Tibial nerve (tissue), 4 donors: ENCODE results near the gene EXD2. TPM values are rescaled to one million over a fixed set of nuclear protein-coding genes. Genes with fewer than 3 reads are reported as not detected.

Experiments used
- DNase-seq, 2 donors: peaks; one replicate each; pipeline ENCODE4 v3.0.0-alpha.2; 2019; ENCODE audit warnings: low spot score in 2 of 2
- H3K27ac ChIP-seq, 4 donors: fragments of 200-600 bp; sonication (generic) in 3 of 4; one replicate each; pipeline ENCODE4 v1.5.1; 2017 to 2019; ENCODE audit warnings: mild to moderate bottlenecking in 1 of 4
- H3K27me3 ChIP-seq, 2 donors: fragments of 200-600 bp; sonication (generic) in 1 of 2; one replicate each; pipeline versions ENCODE4 v1.5.1 to v1.6.0; 2017 to 2019
- H3K36me3 ChIP-seq, 3 donors: fragments of 200-600 bp; sonication (generic); one replicate each; pipeline ENCODE4 v1.5.1; 2018 to 2019
- H3K4me1 ChIP-seq, 4 donors: fragments of 200-600 bp; sonication (generic) in 3 of 4; one replicate each; pipeline ENCODE4 v1.5.1; 2017 to 2019
- H3K4me3 ChIP-seq, 4 donors: fragments of 200-600 bp; sonication (generic) in 3 of 4; one replicate each; pipeline ENCODE4 v1.5.1; 2017 to 2019; ENCODE audit warnings: mild to moderate bottlenecking in 1 of 4, moderate library complexity in 1 of 4
- H3K9me3 ChIP-seq, 4 donors: fragments of 200-600 bp; sonication (generic) in 3 of 4; one replicate each; pipeline ENCODE4 v1.5.1; 2017 to 2019
- CTCF ChIP-seq, 5 experiments: fragments of 200-600 bp in 3 of 5; fragments of 450-650 bp in 2 of 5; sonication (generic) in 3 of 5; IDR thresholded peaks; one replicate each; pipeline ENCODE4 v1.5.1; 2016 to 2019; ENCODE audit warnings: antibody characterized with exemption in 5 of 5, mild to moderate bottlenecking in 3 of 5, moderate library complexity in 2 of 5
- EP300 ChIP-seq, 2 donors: sonication (generic); formaldehyde crosslinking; IDR thresholded peaks; one replicate each; pipeline ENCODE4 v1.6.1; 2017; ENCODE audit warnings: antibody characterized with exemption in 2 of 2, mild to moderate bottlenecking in 1 of 2
- POLR2A ChIP-seq, 2 donors: fragments of 450-650 bp; IDR thresholded peaks; one replicate each; pipeline ENCODE4 v1.6.1; 2017; ENCODE audit warnings: antibody characterized with exemption in 2 of 2, mild to moderate bottlenecking in 2 of 2, moderate library complexity in 2 of 2
- WGBS, 2 donors: methylation state at CpG; one replicate each; pipeline ENCODE4 v1.1.5; 2018; 5-methylcytosine and 5-hydroxymethylcytosine counted together
- total RNA-seq, 4 donors: library from RNA; depleted of rRNA; stranded (reverse); fragments of >200 nt; gene quantifications; one replicate each; pipeline ENCODE4 v1.1.0, GENCODE V29; 2016

The EXD2 gene
- total RNA-seq, 4 donors from 2014 or later: 17.4 to 24.7 (median 20.9) TPM

GRCh38 chr14:69261761-69262331, 70.5 kb downstream of the EXD2 start:
- TF ChIP-seq CTCF (IDR thresholded peaks at IDR 0.05) (no peak), POLR2A (IDR thresholded peaks at IDR 0.05) (no peak), EP300 (IDR thresholded peaks at IDR 0.05) (no peak)
- no peak for DNase-seq
- 15 to 36% methylated on average over 5 of the region's 5 CpGs for WGBS, 2 donors
- no peaks in the 10 kb centered on the region for H3K9me3 ChIP-seq
- H3K27me3 ChIP-seq: peaks cover 0 to 54% of the 10 kb centered on the region in 2 donors
- H3K4me3 ChIP-seq: peak overlapping the region in 2 of 4 donors; percentile 55 to 61
- peaks cover 0 to 42% (median 13%) of the 10 kb centered on the region in 4 donors for H3K4me1 ChIP-seq
- H3K36me3 ChIP-seq: no peaks in the 10 kb centered on the region
- peak overlapping the region in 3 of 4 donors; percentile 10 to 66 (median 66) for H3K27ac ChIP-seq

- no peaks in the 10 kb centered on the region for H3K9me3 ChIP-seq
- H3K27me3 ChIP-seq: peaks cover 0 to 54% of the 10 kb centered on the region in 2 donors
- H3K27ac ChIP-seq: peak overlapping the region in 3 of 4 donors; percentile 10 to 66 (median 66)
- DNase-seq: no peak
- no peak overlapping the region for H3K4me3 ChIP-seq
- TF ChIP-seq CTCF (IDR thresholded peaks at IDR 0.05): no peak
- H3K4me1 ChIP-seq: peaks cover 0 to 42% (median 13%) of the 10 kb centered on the region in 4 donors
- H3K36me3 ChIP-seq: no peaks in the 10 kb centered on the region
- 67% methylated on average over 3 of the region's 3 CpGs for WGBS, 2 donors
These were observed 71.2 kb downstream of the EXD2 start for GRCh38 chr14:69262516-69262915.

- Histone ChIP-seq H3K36me3 (no peaks in the 10 kb centered on the region), H3K4me1 (peaks cover 0 to 42% (median 13%) of the 10 kb centered on the region in 4 donors), H3K4me3 (no peak overlapping the region), H3K27ac (peak overlapping the region in 2 of 4 donors; percentile 30 to 66), H3K9me3 (no peaks in the 10 kb centered on the region), H3K27me3 (peaks cover 0 to 54% of the 10 kb centered on the region in 2 donors)
- peak in 1 of 2 donors; percentile 81 for TF ChIP-seq EP300 (IDR thresholded peaks at IDR 0.05)
- no peak for TF ChIP-seq CTCF (IDR thresholded peaks at IDR 0.05)
- peak; percentile 54 to 72 for DNase-seq
- WGBS, 2 donors: 63% methylated on average over 6 of the region's 6 CpGs
These were observed 72.1 kb downstream of the EXD2 start for GRCh38 chr14:69263364-69263763.

GRCh38 chr14:69263771-69264170, 72.5 kb downstream of the EXD2 start:
- H3K4me3 ChIP-seq: no peak overlapping the region
- H3K36me3 ChIP-seq: no peaks in the 10 kb centered on the region
- no peak for TF ChIP-seq POLR2A (IDR thresholded peaks at IDR 0.05)
- TF ChIP-seq EP300 (IDR thresholded peaks at IDR 0.05): no peak
- no peak for TF ChIP-seq CTCF (IDR thresholded peaks at IDR 0.05)
- no peaks in the 10 kb centered on the region for H3K9me3 ChIP-seq
- 66 to 82% methylated on average over 8 of the region's 8 CpGs for WGBS, 2 donors
- H3K4me1 ChIP-seq: peaks cover 0 to 42% (median 13%) of the 10 kb centered on the region in 4 donors
- peaks cover 0 to 52% of the 10 kb centered on the region in 2 donors for H3K27me3 ChIP-seq
- DNase-seq: no peak
- peak overlapping the region in 1 of 4 donors; percentile 18 for H3K27ac ChIP-seq

- Histone ChIP-seq H3K27ac (no peak overlapping the region), H3K9me3 (no peaks in the 10 kb centered on the region)
- no peak for TF ChIP-seq CTCF (IDR thresholded peaks at IDR 0.05)
- no peak for TF ChIP-seq EP300 (IDR thresholded peaks at IDR 0.05)
- no peak for TF ChIP-seq POLR2A (IDR thresholded peaks at IDR 0.05)
These were observed 75.5 kb downstream of the EXD2 start for GRCh38 chr14:69266572-69267345.

More at GRCh38 chr14:69266572-69267345, 75.5 kb downstream of the EXD2 start:
- Histone ChIP-seq H3K4me3 (no peak overlapping the region), H3K4me1 (peaks cover 0 to 15% (median 0%) of the 10 kb centered on the region in 4 donors), H3K36me3 (no peaks in the 10 kb centered on the region), H3K27me3 (peaks cover 0 to 22% of the 10 kb centered on the region in 2 donors)
- 69 to 71% methylated on average over 8 of the region's 8 CpGs for WGBS, 2 donors
- DNase-seq: no peak
